K562 (cell line): ENCODE data around the gene UBE2O. TPM values are rescaled to one million over a fixed set of nuclear protein-coding genes. Genes with fewer than 3 reads are reported as not detected.
A peak's percentile ranks its signal among the peaks of the same experiment; 100 is the strongest.

Source experiments
- CTCFL ChIP-seq: IDR thresholded peaks from 2 replicates; pipeline ENCODE4 v1.6.1; 2011; ENCODE audit warnings: borderline replicate concordance, low read depth, mild to moderate bottlenecking, moderate library complexity, low read length; ENCODE audit not compliant: insufficient read depth, poor library complexity, severe bottlenecking
- FIP1L1 ChIP-seq: fragments of 200-400 bp; formaldehyde crosslinking; IDR thresholded peaks from 2 replicates; pipeline ENCODE4 v1.6.1; 2018; ENCODE audit warnings: mild to moderate bottlenecking, low read depth, low read length; ENCODE audit not compliant: poor library complexity, severe bottlenecking
- FOXP1 ChIP-seq: sonication (generic); formaldehyde crosslinking; IDR thresholded peaks from 2 replicates; pipeline ENCODE4 v1.8.0; 2022; ENCODE audit warnings: mild to moderate bottlenecking, missing genetic modification reagents
- GABPB1 ChIP-seq: sonication (generic); formaldehyde crosslinking; IDR thresholded peaks from 2 replicates; pipeline ENCODE4 v1.8.0; 2022; ENCODE audit warnings: mild to moderate bottlenecking, missing genetic modification reagents
- NFRKB ChIP-seq: fragments of 450-650 bp; IDR thresholded peaks from 2 replicates; pipeline ENCODE4 v1.6.1; 2016; ENCODE audit warnings: low read depth
- RBFOX2 ChIP-seq: fragments of 200-400 bp; formaldehyde crosslinking; IDR thresholded peaks from 2 replicates; pipeline ENCODE4 v1.6.1; 2017; ENCODE audit warnings: low read depth, mild to moderate bottlenecking, low read length, moderate library complexity
- SMAD1 ChIP-seq: fragments of 150-350 bp; IDR thresholded peaks from 2 replicates; pipeline ENCODE4 v1.6.1; 2014; ENCODE audit warnings: low read length, low read depth; ENCODE audit not compliant: partially characterized antibody
- SRSF3 ChIP-seq: fragments of 200-400 bp; formaldehyde crosslinking; IDR thresholded peaks from 2 replicates; pipeline ENCODE4 v1.6.1; 2016; ENCODE audit warnings: mild to moderate bottlenecking, low read length, moderate library complexity; ENCODE audit not compliant: insufficient read depth
- TBP ChIP-seq: optimal IDR thresholded peaks from 2 replicates; pipeline ENCODE3; 2011; ENCODE audit warnings: low read depth, low read length, improper control_type of control experiment
- THAP12 ChIP-seq: fragments of 250-450 bp; sonication (Bioruptor Pico); IDR thresholded peaks from 2 replicates; pipeline ENCODE4 v1.9.0; 2021; ENCODE audit warnings: mild to moderate bottlenecking, inconsistent platforms
- ZNF431 ChIP-seq: sonication (generic); formaldehyde crosslinking; IDR thresholded peaks from 2 replicates; pipeline ENCODE4 v1.8.0; 2022; ENCODE audit warnings: mild to moderate bottlenecking, missing genetic modification reagents
- polyA plus RNA-seq, 8 experiments: library from polyadenylated mRNA; depleted of rRNA in 4 of 8; stranded (reverse) in 5 of 8; unstranded in 3 of 8; fragments of >200 nt; fragmentation: Nextera tagmentation in 2 of 8; fragmentation: Illumina TruSeq in 1 of 8; extraction: Ambion mirVana in 2 of 8; extraction: Trizol in 1 of 8; gene quantifications; 2 replicates each; pipeline versions ENCODE4 v1.2.1 to v1.2.3, GENCODE V29; 2011 to 2014; ENCODE audit warnings: inconsistent platforms in 1 of 8, missing spikeins in 1 of 8
- total RNA-seq, 7 experiments: library from RNA; depleted of rRNA in 6 of 7; stranded (reverse); fragments of >200 nt in 6 of 7; fragmentation: Illumina TruSeq in 2 of 7; extraction: Trizol in 2 of 7; gene quantifications; 2 replicates each; pipeline versions ENCODE4 v1.2.1 to v1.2.3, GENCODE V29; 2011 to 2021; ENCODE audit warnings: low replicate concordance in 1 of 7
- TF ChIP-seq, protein P1 (sequence below): fragments of 250-450 bp; sonication (Bioruptor Pico); IDR thresholded peaks from 2 replicates; pipeline ENCODE4 v1.8.0; 2021; ENCODE audit warnings: moderate library complexity, mild to moderate bottlenecking, inconsistent platforms
- TF ChIP-seq, protein P2 (sequence below): fragments of 450-650 bp; IDR thresholded peaks from 2 replicates; pipeline ENCODE4 v1.6.1; 2016; ENCODE audit warnings: borderline replicate concordance
- TF ChIP-seq, protein P3 (sequence below): fragments of 250-450 bp; sonication (Bioruptor Pico); IDR thresholded peaks from 2 replicates; pipeline ENCODE4 v1.5.0; 2021; ENCODE audit warnings: mild to moderate bottlenecking, borderline replicate concordance

The UBE2O gene
- total and polyA plus RNA-seq, 9 of the 15 experiments (the other 6 are each of a cell fraction or from before 2014, with no cell fraction given), result 1.6 to 39.7 (median 13.3) TPM

DNA sequence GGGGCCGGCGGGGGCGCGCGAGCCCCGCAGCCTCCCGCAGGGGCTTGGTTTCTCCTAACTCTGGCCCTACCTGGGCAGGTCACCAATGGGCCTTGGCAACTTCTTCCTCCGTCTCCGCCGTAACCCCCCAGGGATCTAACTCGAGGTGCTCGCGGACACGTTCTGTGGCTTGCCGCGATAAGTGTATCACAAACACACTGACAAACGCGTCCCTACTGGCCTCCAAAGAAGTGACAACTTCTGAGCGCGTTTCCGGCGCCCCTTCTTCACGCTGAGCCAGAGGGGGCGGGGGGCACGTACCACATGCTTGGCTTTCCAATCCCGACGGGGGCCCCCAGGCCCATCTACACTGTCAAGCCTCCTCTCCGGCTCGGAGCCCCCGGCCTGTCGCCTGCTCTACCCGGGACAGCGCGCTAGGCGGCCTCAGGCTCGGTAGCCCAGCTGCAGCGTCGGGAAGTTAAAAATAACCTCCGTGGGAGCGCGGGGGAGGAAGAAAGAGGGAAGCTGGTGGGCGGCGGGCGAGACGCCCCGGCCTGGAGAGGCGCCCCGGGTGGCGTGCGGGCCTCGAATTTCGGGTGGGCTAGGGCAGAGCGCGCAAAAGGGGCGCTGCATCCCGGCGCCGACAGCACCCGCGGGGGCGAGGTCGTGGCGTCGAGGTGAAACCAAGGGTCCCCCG lies 69.3 kb downstream of the UBE2O start (continued):
- TF ChIP-seq CTCFL, result peak; percentile 19
- peak; percentile 15 for TF ChIP-seq SMAD1
- TF ChIP-seq RBFOX2, result peak; percentile 66
- no peak for TF ChIP-seq THAP12
- TF ChIP-seq, protein P1, sequence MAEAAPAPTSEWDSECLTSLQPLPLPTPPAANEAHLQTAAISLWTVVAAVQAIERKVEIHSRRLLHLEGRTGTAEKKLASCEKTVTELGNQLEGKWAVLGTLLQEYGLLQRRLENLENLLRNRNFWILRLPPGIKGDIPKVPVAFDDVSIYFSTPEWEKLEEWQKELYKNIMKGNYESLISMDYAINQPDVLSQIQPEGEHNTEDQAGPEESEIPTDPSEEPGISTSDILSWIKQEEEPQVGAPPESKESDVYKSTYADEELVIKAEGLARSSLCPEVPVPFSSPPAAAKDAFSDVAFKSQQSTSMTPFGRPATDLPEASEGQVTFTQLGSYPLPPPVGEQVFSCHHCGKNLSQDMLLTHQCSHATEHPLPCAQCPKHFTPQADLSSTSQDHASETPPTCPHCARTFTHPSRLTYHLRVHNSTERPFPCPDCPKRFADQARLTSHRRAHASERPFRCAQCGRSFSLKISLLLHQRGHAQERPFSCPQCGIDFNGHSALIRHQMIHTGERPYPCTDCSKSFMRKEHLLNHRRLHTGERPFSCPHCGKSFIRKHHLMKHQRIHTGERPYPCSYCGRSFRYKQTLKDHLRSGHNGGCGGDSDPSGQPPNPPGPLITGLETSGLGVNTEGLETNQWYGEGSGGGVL (CRISPR knock-in tag), result no peak
- TF ChIP-seq TBP, result peak; percentile 38
- no peak for TF ChIP-seq SRSF3
- peak; percentile 39 for TF ChIP-seq FIP1L1
- TF ChIP-seq, protein P2, sequence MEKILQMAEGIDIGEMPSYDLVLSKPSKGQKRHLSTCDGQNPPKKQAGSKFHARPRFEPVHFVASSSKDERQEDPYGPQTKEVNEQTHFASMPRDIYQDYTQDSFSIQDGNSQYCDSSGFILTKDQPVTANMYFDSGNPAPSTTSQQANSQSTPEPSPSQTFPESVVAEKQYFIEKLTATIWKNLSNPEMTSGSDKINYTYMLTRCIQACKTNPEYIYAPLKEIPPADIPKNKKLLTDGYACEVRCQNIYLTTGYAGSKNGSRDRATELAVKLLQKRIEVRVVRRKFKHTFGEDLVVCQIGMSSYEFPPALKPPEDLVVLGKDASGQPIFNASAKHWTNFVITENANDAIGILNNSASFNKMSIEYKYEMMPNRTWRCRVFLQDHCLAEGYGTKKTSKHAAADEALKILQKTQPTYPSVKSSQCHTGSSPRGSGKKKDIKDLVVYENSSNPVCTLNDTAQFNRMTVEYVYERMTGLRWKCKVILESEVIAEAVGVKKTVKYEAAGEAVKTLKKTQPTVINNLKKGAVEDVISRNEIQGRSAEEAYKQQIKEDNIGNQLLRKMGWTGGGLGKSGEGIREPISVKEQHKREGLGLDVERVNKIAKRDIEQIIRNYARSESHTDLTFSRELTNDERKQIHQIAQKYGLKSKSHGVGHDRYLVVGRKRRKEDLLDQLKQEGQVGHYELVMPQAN, result 0 out of 2 replicates have a peak, but pooled peaks have one; percentile 17
- TF ChIP-seq NFRKB, result no peak
- 0 out of 2 replicates have a peak, but pooled peaks have one; percentile 8 for TF ChIP-seq FOXP1 (CRISPR knock-in tag)
- TF ChIP-seq GABPB1, result peak; percentile 62; the same call in 1 of the 2 replicates
- TF ChIP-seq ZNF431 (CRISPR knock-in tag), result 0 out of 2 replicates have a peak, but pooled peaks have one; percentile 24
- TF ChIP-seq, protein P3, sequence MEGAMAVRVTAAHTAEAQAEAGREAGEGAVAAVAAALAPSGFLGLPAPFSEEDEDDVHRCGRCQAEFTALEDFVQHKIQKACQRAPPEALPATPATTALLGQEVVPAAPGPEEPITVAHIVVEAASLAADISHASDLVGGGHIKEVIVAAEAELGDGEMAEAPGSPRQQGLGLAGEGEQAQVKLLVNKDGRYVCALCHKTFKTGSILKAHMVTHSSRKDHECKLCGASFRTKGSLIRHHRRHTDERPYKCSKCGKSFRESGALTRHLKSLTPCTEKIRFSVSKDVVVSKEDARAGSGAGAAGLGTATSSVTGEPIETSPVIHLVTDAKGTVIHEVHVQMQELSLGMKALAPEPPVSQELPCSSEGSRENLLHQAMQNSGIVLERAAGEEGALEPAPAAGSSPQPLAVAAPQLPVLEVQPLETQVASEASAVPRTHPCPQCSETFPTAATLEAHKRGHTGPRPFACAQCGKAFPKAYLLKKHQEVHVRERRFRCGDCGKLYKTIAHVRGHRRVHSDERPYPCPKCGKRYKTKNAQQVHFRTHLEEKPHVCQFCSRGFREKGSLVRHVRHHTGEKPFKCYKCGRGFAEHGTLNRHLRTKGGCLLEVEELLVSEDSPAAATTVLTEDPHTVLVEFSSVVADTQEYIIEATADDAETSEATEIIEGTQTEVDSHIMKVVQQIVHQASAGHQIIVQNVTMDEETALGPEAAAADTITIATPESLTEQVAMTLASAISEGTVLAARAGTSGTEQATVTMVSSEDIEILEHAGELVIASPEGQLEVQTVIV (CRISPR knock-in tag), result no peak
